HL-60 (cell line): ENCODE data around the gene UQCR11.

ENCODE experiments used
- DNase-seq, 2 experiments: peaks; one replicate each; pipeline ENCODE4 v3.0.0-alpha.2; 2010 to 2020; ENCODE audit warnings: low read depth in 1 of 2, low spot score in 1 of 2
- H3K27ac ChIP-seq: fragments of 250-450 bp; sonication (Bioruptor Pico); replicated peaks from 2 replicates; pipeline ENCODE4 v1.5.1; 2020; ENCODE audit warnings: mild to moderate bottlenecking, moderate library complexity
- H3K27me3 ChIP-seq: fragments of 250-450 bp; sonication (Bioruptor Pico); 2 replicates; pipeline ENCODE4 v1.5.1; 2021; ENCODE audit warnings: mild to moderate bottlenecking, moderate library complexity; ENCODE audit not compliant: insufficient read depth, poor library complexity, severe bottlenecking
- H3K4me3 ChIP-seq: replicated peaks from 2 replicates; pipeline ENCODE4 v1.5.1; 2011; ENCODE audit warnings: mild to moderate bottlenecking, control low read depth, low read length; ENCODE audit not compliant: insufficient read depth
- CTCF ChIP-seq: IDR thresholded peaks from one replicate; pipeline ENCODE4 v1.5.1; 2011; ENCODE audit warnings: low read length, control low read depth, inconsistent platforms; ENCODE audit not compliant: insufficient read depth
- GABPA ChIP-seq: IDR thresholded peaks from 2 replicates; pipeline ENCODE4 v1.6.1; 2012; ENCODE audit warnings: low read depth
- POLR2AphosphoS5 ChIP-seq: IDR thresholded peaks from 2 replicates; pipeline ENCODE4 v1.6.1; 2012; ENCODE audit warnings: low read depth
- REST ChIP-seq: IDR thresholded peaks from 2 replicates; pipeline ENCODE4 v1.6.1; 2012; ENCODE audit warnings: low read depth; ENCODE audit not compliant: insufficient replicate concordance
- SPI1 ChIP-seq: IDR thresholded peaks from 2 replicates; pipeline ENCODE4 v1.6.1; 2012; ENCODE audit warnings: low read depth, mild to moderate bottlenecking, borderline replicate concordance

Gene UQCR11

GRCh38 chr19:1567116-1567847 is 38.0 kb downstream of the UQCR11 start:
- no peak for DNase-seq
- H3K27me3 ChIP-seq = no peaks in the 10 kb centered on the region
- no peak overlapping the region for H3K27ac ChIP-seq
- peak overlapping the region; percentile 31 for H3K4me3 ChIP-seq
- TF ChIP-seq CTCF (no peak), GABPA (no peak), SPI1 (no peak), POLR2AphosphoS5 (no peak)

- DNase-seq = no peak
- TF ChIP-seq REST = no peak
- TF ChIP-seq GABPA = no peak
- no peak for TF ChIP-seq POLR2AphosphoS5
- no peak for TF ChIP-seq CTCF
- TF ChIP-seq SPI1 = no peak
- Histone ChIP-seq H3K4me3 (no peak overlapping the region), H3K27ac (no peak overlapping the region), H3K27me3 (no peaks in the 10 kb centered on the region)
Measured at GRCh38 chr19:1566392-1567115, 38.7 kb downstream of the UQCR11 start.

GRCh38 chr19:1563251-1563650 is 42.0 kb downstream of the UQCR11 start:
- no peak for DNase-seq
- H3K27ac ChIP-seq = no peak overlapping the region
- TF ChIP-seq CTCF (no peak), POLR2AphosphoS5 (no peak), GABPA (no peak), REST (no peak), SPI1 (no peak)

More at GRCh38 chr19:1563251-1563650, 42.0 kb downstream of the UQCR11 start:
- Histone ChIP-seq H3K27me3 (no peaks in the 10 kb centered on the region), H3K4me3 (no peak overlapping the region)
